ENCODE data around the gene SLC24A3. TPM values are rescaled to one million over a fixed set of nuclear protein-coding genes. Genes with fewer than 3 reads are reported as not detected.

SLC24A3 gene
- total and polyA plus RNA-seq, 2 of the 13 experiments (the other 11 are each of a cell fraction or from before 2014, with no cell fraction given) = not detected

DNA sequence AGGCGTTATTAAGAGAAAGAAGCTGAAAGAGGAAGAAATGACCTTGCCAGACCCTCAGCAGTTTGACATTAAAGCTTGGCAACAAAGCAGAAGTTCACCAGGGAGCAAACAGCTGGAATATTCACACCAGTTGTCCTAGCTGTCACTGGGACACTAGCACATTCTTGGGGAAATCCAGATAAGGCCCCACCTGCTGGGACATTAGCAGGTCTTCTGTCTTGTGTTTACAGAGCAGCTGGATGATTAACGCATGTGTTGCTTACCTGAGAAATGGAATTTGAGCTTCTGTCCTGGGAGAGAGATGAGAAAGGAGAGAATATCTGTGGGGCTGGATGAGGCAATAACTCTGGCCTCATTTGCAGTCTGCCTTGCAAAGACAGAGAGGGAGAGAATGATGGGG is 408.0 kb downstream of the SLC24A3 start (continued):
- TF ChIP-seq, protein P1, sequence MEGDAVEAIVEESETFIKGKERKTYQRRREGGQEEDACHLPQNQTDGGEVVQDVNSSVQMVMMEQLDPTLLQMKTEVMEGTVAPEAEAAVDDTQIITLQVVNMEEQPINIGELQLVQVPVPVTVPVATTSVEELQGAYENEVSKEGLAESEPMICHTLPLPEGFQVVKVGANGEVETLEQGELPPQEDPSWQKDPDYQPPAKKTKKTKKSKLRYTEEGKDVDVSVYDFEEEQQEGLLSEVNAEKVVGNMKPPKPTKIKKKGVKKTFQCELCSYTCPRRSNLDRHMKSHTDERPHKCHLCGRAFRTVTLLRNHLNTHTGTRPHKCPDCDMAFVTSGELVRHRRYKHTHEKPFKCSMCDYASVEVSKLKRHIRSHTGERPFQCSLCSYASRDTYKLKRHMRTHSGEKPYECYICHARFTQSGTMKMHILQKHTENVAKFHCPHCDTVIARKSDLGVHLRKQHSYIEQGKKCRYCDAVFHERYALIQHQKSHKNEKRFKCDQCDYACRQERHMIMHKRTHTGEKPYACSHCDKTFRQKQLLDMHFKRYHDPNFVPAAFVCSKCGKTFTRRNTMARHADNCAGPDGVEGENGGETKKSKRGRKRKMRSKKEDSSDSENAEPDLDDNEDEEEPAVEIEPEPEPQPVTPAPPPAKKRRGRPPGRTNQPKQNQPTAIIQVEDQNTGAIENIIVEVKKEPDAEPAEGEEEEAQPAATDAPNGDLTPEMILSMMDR (CRISPR knock-in tag; IDR thresholded peaks at IDR 0.05) = peak; percentile 48

DNA sequence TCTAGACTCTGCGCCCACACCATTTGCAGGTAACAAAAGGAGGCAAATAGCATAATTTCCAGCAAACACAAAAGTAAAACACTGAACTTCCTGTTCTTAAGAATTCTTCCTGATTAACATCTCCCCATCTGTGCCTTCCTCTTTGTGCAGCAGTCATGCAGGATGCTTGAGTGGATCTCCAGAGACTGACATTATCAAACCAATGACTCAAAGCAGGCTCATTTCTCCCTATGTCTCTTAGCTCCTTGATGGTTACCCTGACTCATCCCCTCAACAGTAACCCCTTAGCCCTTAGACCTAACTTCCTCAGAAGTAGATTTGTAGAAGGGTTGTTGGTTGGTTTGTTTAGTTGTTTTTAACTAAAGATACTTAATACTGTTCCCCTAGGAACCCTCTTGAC is 408.6 kb downstream of the SLC24A3 start:
- intact Hi-C loops (cut with micrococcal nuclease; ENCODE audit: unreplicated experiment) (no loop called here), in situ Hi-C loops (cut with HindIII; ENCODE audit: extremely low pct_ligation_motif_present, low pct_unique_long_range_greater_than_20kb) (no loop called here)
- ChIA-PET POLR2A (no interaction called here), CTCF (ENCODE audit: low intra/inter-chr PET ratio, low total read pairs) (no interaction called here)
- TF ChIP-seq ZFP36L1 (CRISPR knock-in tag; IDR thresholded peaks at IDR 0.05) (0 out of 2 replicates have a peak, but pooled peaks have one; percentile 23), ZNF556 (CRISPR knock-in tag; IDR thresholded peaks at IDR 0.05; ENCODE audit: borderline replicate concordance) (no peak)
- TF ChIP-seq, protein P2, sequence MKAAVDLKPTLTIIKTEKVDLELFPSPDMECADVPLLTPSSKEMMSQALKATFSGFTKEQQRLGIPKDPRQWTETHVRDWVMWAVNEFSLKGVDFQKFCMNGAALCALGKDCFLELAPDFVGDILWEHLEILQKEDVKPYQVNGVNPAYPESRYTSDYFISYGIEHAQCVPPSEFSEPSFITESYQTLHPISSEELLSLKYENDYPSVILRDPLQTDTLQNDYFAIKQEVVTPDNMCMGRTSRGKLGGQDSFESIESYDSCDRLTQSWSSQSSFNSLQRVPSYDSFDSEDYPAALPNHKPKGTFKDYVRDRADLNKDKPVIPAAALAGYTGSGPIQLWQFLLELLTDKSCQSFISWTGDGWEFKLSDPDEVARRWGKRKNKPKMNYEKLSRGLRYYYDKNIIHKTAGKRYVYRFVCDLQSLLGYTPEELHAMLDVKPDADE (CRISPR knock-in tag; IDR thresholded peaks at IDR 0.05) = no peak
- no peak for ATAC-seq
- DNase-seq (ENCODE audit: low spot score) = no peak
- Histone ChIP-seq H3K27me3 (ENCODE audit: control insufficient read depth in 1 of 2, insufficient read depth in 2 of 2, low read length in 2 of 2) (peaks cover 0 to 5% of the 10 kb centered on the region in 2 experiments; a peak in 1 of 5 replicates), H3K9me3 (ENCODE audit: low read length) (peaks cover 11% of the 10 kb centered on the region), H3K36me3 (replicated peaks in 1 of 2; ENCODE audit: control insufficient read depth in 1 of 2, insufficient read depth in 2 of 2, low read length in 2 of 2) (no peaks in the 10 kb centered on the region), H3K4me3 (replicated peaks in 1 of 3; ENCODE audit: insufficient read depth in 1 of 3, low read depth in 2 of 3, low read length in 3 of 3) (no peak overlapping the region), H4K20me1 (ENCODE audit: insufficient read depth, low read length) (no peaks in the 10 kb centered on the region), H2AFZ (ENCODE audit: low read length) (no peak overlapping the region), H3K79me2 (ENCODE audit: insufficient read depth, low read length) (no peaks in the 10 kb centered on the region), H3K4me2 (ENCODE audit: low read depth, low read length) (peak overlapping the region; percentile 8; the same call in 1 of the 2 replicates), H3K9ac (ENCODE audit: insufficient read depth, low read depth, low read length) (no peak overlapping the region), H3K27ac (ENCODE audit: extremely low read length, insufficient read depth, low read length) (no peak overlapping the region), H3K4me1 (ENCODE audit: insufficient read depth, low read length) (peaks cover 62% of the 10 kb centered on the region)
- WGBS (ENCODE audit: low lambda C conversion rate) = 53% methylated on average over 1 of the region's 1 CpG
- FAIRE-seq = no peak
- no TSS peak for BruUV-seq (replicated peaks)
